NCI-H128 (cell line): ENCODE results near the gene UBAC2.
"Not testable (repeated sequence)": the region's sequence is repeated elsewhere in the genome, so short reads cannot be mapped to it uniquely, and the experiment has no call there.

Experiments used
- DNase-seq: peaks from one replicate; lab custom pipeline; 2025; ENCODE audit not compliant: unreplicated experiment; lab: John Stamatoyannopoulos, UW

UBAC2 gene

DNA sequence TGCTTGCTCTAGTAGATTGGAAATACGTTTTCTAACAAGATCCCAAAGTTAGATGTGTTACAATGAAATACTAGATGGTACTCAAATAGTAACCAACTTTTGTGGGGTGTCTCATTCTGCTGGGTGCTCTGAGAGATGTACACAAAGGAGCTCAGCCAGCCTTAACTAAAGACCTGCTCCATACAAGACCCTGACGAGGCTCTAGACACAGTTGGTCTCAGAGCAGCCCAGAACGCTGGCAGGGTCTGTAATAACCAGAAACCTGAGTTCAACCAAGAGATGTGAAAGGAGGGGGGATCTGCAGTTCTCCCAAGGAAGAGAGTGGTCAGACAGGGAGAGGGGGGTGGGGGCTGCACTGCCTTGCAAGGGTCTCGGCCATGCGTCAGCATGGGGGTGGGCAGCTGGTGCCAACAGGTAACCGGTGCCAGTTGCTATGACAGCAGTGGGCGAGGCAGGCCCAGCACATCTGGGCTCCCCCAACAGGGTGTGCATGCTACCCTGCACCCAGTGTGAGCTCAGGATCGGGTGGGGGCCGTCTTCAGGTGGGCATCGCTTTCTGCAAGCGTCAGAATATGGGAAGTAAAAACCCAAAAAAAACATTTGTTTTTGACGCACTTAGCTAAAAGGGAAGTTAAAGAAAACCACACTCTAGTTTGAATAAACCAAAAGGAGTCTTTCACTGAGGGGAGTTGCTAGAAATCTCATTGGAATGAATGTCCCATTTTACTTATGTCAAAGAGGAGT, 174.5 kb downstream of the UBAC2 start:
- DNase-seq: no peak

DNA sequence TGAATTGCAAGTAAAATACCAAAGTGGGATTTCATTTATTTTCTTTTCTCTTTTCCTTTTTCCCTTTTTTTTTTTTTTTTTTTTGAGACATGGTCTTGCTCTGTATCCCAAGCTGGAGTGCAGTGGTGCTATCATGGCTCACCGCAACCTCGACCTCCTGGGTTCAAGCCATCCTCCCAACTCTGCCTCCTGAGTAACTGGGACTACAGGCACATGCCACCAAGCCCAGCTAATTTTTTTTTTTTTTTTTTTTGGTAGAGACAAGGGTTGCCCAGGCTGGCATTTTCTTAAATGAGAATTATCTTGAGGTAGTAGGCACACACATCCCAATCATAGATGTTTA, 175.1 kb downstream of the UBAC2 start:
- DNase-seq: no peak

- DNase-seq: no peak
Observed at GRCh38 chr13:99376132-99376531, 175.5 kb downstream of the UBAC2 start.

DNA sequence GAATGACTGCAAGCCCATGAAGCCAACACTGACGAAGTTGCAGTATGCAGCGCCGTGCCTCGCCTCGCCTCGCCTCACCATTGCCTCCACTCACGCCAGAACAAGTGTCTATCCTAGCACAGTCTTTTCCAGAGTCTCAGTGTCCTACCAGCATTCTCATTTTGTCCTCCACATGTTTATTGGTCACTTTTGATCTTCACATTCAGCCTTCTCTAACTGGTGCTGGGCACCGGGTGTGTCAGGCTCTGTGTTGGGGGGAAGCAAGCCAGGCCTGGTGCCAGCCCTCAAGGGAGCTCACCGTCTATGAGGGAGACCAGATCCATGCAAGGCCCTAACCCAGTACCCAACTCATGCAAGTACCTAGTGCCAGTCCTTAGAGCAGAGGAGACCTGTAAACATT, 176.3 kb downstream of the UBAC2 start:
- DNase-seq: no peak

DNA sequence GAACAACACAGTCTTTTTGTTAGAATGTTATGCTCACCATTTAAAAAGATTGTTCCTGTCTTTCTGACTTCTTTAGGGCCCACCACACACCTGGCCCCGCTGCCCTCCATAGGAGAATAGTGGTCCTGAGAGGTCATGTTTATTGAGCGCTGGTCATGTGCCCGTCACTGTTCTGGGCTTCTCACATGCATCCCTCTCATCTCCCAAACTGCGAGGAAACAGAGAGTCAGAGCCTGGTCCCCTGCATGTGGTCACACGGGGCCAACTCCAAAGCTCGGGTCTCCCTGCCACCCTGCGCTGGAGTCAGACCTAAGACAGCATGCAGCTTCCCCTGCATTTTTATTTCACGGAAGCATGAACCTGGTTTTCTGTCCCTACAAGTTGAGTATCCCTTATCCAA, 177.0 kb downstream of the UBAC2 start:
- no peak for DNase-seq

DNA sequence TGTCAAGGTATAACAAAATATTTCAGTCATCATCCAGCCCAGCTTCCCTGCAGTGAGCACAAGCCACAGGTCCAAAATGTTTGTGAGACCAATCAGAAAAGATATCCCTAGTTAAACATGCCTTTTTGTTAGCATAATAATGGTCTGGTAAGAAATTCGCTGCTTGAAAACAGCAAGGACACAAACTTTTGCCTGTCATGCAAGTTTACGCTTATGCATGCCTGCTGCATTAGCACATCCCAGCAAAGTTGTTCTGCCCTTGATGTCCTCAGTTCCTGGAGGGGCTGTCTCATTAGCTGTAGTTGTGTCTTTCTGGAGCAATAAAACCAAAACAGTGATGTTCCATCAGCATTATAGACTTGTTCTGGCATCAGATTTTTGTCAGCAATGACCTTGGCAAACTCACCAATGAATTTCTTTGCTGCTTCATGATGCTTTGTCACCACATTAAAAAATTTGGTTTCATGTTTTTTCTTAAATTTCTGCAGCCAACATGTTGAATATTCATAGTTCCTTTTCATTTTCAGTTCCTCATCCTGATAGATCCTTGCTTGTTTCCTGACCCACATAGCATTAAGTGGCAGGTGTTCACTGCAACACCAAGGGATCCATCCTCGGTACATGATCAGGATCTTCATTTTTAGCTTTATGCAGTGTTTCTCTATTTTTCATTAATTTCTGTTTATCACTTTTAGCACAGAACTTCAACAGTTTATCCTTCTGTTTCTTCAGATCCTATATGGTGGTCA, 178.5 kb downstream of the UBAC2 start:
- no peak for DNase-seq

DNA sequence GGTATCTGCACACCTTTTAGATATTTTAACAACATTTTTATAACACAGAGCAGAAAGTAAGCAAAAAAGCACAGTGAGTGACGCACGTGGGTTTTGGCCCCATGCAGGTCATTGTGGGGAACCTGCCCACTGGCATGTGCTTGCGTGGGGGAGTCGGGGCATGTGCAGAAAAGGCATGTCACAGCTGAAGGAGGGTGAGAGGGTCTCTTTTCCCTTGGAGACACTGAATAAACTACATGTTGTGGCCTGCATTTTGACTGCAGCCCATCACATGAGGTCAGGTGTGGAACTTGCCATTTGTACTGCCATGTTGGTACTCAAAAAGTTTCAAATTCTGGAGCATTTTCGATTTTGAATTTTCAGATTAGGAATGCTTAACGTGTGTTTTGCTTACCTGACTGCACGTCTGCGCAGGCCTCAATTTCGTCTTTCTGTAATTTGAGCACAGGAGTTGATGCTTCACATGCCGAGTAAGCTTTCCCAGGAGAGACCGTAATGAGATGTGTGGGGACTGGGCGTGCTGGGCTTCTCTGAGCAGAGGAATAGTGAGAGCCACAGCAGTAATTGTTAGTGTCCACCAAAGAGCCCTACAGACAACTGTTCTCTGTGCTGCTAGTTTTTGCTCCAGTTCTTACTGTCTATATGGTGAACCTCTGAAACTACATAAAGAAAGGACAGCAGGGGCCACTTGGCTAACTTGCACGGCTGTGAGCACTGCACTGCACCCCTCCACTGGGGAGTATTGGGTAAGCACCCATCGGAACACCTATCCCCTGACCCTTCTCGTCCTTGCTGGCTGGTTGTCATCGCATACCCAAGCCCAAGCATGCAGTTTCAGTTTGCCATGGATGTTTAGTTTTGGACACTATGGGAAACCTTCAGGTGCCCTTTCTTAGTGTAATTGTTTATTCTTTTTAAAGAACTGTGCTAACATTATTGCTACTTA, 179.5 kb downstream of the UBAC2 start:
- DNase-seq: no peak

- no peak for DNase-seq
Observed at GRCh38 chr13:99380921-99381645, 180.4 kb downstream of the UBAC2 start.

DNA sequence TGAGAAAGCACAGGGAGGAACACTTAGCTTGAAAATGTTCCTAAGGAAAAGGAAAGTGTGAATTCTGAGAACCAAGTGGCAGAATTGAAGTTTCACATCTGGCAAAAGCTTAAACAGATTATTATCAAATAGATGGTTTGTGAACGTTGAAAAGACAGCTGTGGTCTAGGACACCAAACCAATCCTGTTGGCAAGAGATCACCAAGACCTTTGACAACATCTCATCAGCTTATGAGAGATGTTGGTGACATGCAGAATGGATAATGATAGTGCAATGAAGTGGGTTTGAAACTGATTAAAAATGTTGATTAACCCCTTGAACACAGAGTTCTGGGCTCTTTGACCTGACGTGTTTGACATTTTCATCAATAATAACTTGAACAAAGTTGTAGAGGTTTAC, 181.1 kb downstream of the UBAC2 start:
- DNase-seq: no peak

GRCh38 chr13:99382428-99383133, 181.9 kb downstream of the UBAC2 start:
- DNase-seq: no peak

DNA sequence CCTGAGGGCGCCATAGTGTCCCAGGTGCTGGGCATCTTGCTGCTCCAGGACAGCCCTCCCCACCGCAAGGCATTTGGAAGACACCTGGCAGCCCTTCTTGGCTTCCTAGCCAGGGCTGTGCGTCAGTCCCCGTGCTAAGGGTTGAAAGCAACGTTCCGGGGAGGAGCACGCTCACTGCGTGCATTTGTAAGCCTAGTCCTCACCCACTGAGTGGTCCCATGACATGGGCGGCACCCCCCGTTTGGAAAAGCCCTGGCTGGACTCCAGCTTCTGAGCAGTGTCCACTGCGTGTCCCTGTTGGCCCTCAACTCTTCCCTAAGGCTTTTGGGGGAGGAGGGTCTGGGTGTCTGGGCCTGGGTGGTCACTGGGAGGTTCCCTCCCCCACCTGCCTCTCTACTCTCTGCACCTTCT, 182.9 kb downstream of the UBAC2 start:
- no peak for DNase-seq

DNA sequence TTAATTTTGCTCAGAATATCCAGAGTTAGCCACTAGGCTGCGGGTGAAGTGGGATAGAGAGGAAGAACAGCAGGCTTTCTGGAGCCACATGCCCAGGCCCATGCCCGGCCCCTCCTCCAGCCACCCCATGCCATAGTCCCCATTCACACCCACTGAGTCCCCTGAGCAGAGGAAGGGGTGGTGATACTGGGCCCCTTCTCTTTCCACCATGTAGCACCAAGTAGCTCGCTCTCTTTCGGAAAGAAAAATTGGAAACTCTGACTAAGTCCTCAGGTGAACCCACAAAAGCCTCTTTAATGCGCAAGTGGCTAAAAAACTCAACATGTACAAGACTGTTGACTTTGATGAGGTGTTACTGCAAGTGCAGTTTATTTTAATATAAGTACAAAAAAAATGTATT, 183.3 kb downstream of the UBAC2 start:
- no peak for DNase-seq

DNA sequence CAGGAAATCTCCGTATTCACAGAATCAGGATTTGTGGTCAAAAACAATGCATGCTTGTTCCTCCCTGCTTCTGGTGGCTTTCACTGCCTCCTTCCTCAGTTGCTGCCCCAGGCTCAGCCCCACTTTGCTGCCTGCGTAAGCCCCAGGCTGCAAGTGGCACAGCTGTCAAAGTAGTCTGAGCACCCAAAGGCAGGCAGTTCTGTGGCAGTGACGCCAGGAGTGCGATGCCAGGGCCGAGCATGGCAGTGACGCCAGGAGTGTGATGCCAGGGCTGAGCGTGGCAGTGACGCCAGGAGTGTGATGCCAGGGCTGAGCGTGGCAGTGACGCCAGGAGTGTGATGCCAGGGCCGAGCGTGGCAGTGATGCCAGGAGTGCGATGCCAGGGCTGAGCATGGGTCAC, 183.8 kb downstream of the UBAC2 start:
- no peak for DNase-seq

DNA sequence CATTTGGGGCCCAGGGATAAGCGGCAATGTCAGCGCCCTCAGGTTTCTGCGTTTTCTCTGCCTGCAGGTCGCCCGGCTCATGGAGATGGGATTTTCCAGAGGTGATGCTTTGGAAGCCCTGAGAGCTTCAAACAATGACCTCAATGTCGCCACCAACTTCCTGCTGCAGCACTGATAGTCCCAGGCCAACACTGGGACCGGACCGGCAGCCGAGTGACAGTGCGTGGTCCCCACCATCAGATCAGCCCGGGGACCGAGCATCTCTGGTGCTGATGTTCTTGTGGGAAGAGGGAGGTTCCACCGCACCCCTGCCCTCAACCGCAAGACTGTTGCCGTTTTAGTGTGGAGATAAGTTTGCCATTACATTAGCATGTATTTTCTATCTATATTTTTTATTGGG, 184.5 kb downstream of the UBAC2 start:
- DNase-seq: no peak

- DNase-seq: no peak
Observed at GRCh38 chr13:99385940-99386339, 185.3 kb downstream of the UBAC2 start.

GRCh38 chr13:99386495-99386894, 185.8 kb downstream of the UBAC2 start:
- no peak for DNase-seq

DNA sequence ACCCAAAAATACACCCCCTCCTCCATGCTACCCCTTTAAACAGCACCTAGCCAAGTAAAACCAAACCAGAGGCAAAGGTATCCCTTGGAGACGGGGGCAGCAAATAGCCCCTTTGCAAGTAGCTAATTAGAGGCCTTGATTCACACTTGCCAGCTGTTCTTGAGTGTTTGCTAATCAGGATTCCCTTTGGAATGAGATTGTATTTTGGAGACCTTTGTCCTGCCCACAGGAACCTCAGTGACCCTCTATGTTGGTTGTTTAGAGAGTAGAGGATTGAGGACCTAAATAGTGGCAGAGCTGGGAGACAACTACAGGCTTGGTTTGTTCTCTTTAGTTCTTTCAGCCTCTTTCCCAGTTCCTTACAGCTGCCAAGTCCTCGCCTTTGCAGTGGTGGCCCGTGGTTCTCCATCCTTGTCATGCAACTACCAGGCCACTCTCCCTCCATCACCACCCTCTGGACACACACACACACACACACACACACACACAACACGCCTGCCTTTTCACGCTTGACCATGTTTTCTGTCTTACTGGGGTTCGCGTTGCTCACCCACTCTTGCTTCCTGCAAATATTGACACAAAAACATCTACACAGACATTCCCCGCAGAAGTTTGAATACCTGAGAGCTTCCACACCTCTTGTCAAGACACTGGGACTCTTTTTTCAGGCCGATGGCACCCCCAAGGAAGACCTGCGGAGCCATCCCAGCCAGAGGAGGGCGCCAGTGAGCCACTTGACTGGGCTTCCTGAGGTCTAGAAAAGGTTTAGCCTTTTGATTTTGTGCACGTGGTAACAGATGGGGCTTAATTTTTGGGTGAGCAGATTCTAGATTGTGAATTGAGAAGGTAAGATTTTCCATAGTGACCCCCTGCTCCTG, 186.5 kb downstream of the UBAC2 start:
- DNase-seq: no peak

- no peak for DNase-seq
Observed at GRCh38 chr13:99388334-99388923, 187.8 kb downstream of the UBAC2 start.

GRCh38 chr13:99389094-99389493, 188.4 kb downstream of the UBAC2 start:
- DNase-seq: not testable (repeated sequence)
